Uterus (tissue), 4 donors: ENCODE measurements around the gene RAP1GDS1. TPM values are rescaled to one million over a fixed set of nuclear protein-coding genes. Genes with fewer than 3 reads are reported as not detected.
"Not testable (repeated sequence)": the region's sequence is repeated elsewhere in the genome, so short reads cannot be mapped to it uniquely, and the experiment has no call there.

ENCODE experiments used
- DNase-seq, 2 donors: peaks; one replicate each; pipeline ENCODE4 v3.0.0-alpha.2; 2019 to 2020
- H3K27ac ChIP-seq, 2 donors: fragments of 200-600 bp; sonication (generic); 1 replicate in 1 of 2; 2 replicates in 1 of 2; pipeline ENCODE4 v1.5.1; 2016 to 2018
- H3K27me3 ChIP-seq, 2 donors: fragments of 200-600 bp; sonication (generic); one replicate each; pipeline ENCODE4 v1.5.1; 2018 to 2019; ENCODE audit warnings: control low read depth in 1 of 2
- H3K36me3 ChIP-seq, 2 donors: fragments of 200-600 bp; sonication (generic); one replicate each; pipeline ENCODE4 v1.5.1; 2019; ENCODE audit warnings: control low read depth in 1 of 2
- H3K4me1 ChIP-seq, 2 donors: fragments of 200-600 bp; sonication (generic); one replicate each; pipeline ENCODE4 v1.5.1; 2018 to 2019; ENCODE audit warnings: control low read depth in 1 of 2
- H3K4me3 ChIP-seq, 2 donors: fragments of 200-600 bp; sonication (generic); 1 replicate in 1 of 2; 2 replicates in 1 of 2; pipeline ENCODE4 v1.5.1; 2018 to 2019; ENCODE audit warnings: mild to moderate bottlenecking in 1 of 2
- H3K9me3 ChIP-seq, 2 donors: fragments of 200-600 bp; sonication (generic); one replicate each; pipeline ENCODE4 v1.5.1; 2019; ENCODE audit warnings: control low read depth in 1 of 2
- POLR2A ChIP-seq, 2 donors: fragments of 450-650 bp; IDR thresholded peaks; one replicate each; pipeline ENCODE4 v1.6.1; 2016; ENCODE audit warnings: antibody characterized with exemption in 2 of 2, mild to moderate bottlenecking in 1 of 2, moderate library complexity in 1 of 2
- intact Hi-C: fragments of 100-400 bp; cut with DNase I; formaldehyde crosslinking; loops from one replicate; pipeline ENCODE4 v1.15.1; 2023; ENCODE audit warnings: low total_unique reads
- total RNA-seq, 4 donors: library from RNA; depleted of rRNA in 3 of 4; stranded (reverse); fragments of >200 nt in 3 of 4; gene quantifications; one replicate each; pipeline versions ENCODE4 v1.1.0 to v1.2.4, GENCODE V29; 2014 to 2023
- TF ChIP-seq, protein P1 (sequence below), 4 experiments: fragments of 200-600 bp in 2 of 4; fragments of 450-650 bp in 2 of 4; sonication (generic) in 2 of 4; IDR thresholded peaks; one replicate each; pipeline ENCODE4 v1.5.1; 2016 to 2019; ENCODE audit warnings: antibody characterized with exemption in 4 of 4, mild to moderate bottlenecking in 2 of 4, moderate library complexity in 1 of 4
- donor health status: DM: yes; HTN: yes; CAD: no.

The RAP1GDS1 gene
- total RNA-seq, 4 donors from 2014 or later, result 13.5 to 53.5 (median 42.0) TPM

DNA sequence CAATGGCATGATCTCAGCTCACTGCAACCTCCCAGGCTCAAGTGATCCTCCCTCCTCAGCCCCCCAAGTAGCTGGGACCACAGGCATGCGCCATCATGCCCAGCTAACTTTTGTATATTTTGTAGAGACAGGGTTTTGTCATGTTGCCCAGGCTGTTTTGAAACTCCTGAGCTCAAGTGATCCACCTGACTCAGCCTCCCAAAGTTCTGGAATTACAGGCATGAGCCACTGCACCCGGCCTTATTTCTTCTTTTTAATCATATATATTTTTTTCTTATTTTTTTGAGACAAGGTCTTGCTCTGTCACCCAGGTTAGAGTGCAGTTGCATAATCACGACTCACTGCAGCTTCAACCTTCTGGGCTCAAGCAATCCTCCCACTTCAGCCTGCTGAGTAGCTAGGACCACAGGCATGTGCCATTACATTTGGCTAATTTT is 213.2 kb downstream of the RAP1GDS1 start:
- Histone ChIP-seq H3K4me3 (no peak overlapping the region), H3K4me1 (no peaks in the 10 kb centered on the region), H3K27me3 (no peaks in the 10 kb centered on the region), H3K36me3 (no peaks in the 10 kb centered on the region), H3K9me3 (no peaks in the 10 kb centered on the region), H3K27ac (no peak overlapping the region)
- intact Hi-C loops, result no loop called here
- DNase-seq, result no peak
- TF ChIP-seq, protein P1, sequence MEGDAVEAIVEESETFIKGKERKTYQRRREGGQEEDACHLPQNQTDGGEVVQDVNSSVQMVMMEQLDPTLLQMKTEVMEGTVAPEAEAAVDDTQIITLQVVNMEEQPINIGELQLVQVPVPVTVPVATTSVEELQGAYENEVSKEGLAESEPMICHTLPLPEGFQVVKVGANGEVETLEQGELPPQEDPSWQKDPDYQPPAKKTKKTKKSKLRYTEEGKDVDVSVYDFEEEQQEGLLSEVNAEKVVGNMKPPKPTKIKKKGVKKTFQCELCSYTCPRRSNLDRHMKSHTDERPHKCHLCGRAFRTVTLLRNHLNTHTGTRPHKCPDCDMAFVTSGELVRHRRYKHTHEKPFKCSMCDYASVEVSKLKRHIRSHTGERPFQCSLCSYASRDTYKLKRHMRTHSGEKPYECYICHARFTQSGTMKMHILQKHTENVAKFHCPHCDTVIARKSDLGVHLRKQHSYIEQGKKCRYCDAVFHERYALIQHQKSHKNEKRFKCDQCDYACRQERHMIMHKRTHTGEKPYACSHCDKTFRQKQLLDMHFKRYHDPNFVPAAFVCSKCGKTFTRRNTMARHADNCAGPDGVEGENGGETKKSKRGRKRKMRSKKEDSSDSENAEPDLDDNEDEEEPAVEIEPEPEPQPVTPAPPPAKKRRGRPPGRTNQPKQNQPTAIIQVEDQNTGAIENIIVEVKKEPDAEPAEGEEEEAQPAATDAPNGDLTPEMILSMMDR (IDR thresholded peaks at IDR 0.05), result no peak

DNA sequence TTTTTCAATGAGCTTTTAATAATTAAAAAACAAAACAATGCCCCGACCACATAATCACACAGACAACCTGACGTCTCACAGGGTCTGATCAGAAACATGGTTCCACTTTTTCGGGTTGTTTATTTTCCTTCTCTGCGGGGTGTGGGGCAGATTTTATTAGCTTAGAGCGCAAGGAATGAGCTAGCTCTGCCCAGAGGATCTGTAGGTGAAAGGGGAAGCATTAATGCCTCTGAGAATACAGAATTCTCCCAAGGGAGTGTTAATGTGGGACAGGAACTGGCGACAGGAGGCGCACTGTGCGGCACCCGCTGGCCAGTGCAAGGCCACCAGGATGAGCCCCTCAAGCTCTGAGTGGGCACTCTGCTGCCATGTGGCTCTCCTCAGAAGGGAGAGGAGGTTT is 215.7 kb downstream of the RAP1GDS1 start:
- Histone ChIP-seq H3K36me3 (no peaks in the 10 kb centered on the region), H3K27ac (no peak overlapping the region), H3K9me3 (no peaks in the 10 kb centered on the region), H3K27me3 (no peaks in the 10 kb centered on the region), H3K4me3 (no peak overlapping the region), H3K4me1 (no peaks in the 10 kb centered on the region)
- intact Hi-C loops, result no loop called here
- TF ChIP-seq POLR2A (IDR thresholded peaks at IDR 0.05), result no peak
- TF ChIP-seq, protein P1 (IDR thresholded peaks at IDR 0.05), result no peak
- DNase-seq, result no peak

DNA sequence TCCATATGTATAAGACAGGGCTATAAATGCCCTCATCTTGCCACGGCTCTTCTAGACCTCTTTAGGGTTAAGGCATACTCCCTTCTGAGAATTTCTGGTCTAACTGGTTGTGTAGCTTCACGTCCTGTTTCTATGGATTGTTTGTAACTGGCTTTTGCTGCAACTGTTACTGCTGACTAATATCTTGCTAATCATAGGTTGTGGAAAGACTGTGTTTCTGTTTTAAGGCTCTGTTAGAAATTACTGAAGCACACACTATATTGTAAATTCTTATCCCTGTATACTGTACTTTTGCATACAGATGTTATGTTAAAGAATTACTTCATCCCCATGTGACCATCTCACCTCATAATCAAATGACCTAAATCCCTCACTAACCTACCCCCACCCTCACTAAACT is 218.4 kb downstream of the RAP1GDS1 start:
- not testable (repeated sequence) for DNase-seq

DNA sequence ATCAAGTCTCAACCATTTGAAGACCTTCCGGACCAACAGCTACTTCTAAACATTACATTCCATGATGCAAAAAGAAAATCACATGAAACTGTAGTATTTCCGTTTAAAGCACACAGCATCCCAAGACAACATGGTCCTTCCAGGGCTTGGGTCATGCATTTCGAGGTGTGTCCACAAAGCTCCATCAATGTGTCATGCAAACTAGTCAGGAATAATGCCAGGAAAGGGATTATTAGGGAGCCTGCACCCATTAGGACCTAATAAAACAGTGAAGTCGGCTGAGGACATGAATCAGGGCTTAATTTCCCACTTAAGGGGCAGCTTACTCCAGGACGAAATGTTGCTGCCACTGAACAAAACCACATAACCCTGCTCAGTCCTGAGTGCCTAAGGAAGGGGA is 219.4 kb downstream of the RAP1GDS1 start:
- H3K27ac ChIP-seq, result no peak overlapping the region
- no peaks in the 10 kb centered on the region for H3K36me3 ChIP-seq
- H3K27me3 ChIP-seq, result no peaks in the 10 kb centered on the region
- no peaks in the 10 kb centered on the region for H3K4me1 ChIP-seq
- H3K9me3 ChIP-seq, result no peaks in the 10 kb centered on the region
- TF ChIP-seq POLR2A (IDR thresholded peaks at IDR 0.05), result no peak
- TF ChIP-seq, protein P1 (IDR thresholded peaks at IDR 0.05), result no peak
- intact Hi-C loops, result no loop called here
- H3K4me3 ChIP-seq, result no peak overlapping the region
- no peak for DNase-seq

More for the DNA sequence above, 218.4 kb downstream of the RAP1GDS1 start:
- H3K27me3 ChIP-seq, H3K4me1 ChIP-seq, H3K27ac ChIP-seq, intact Hi-C loops, H3K36me3 ChIP-seq, H3K9me3 ChIP-seq, H3K4me3 ChIP-seq: not testable (repeated sequence)

DNA sequence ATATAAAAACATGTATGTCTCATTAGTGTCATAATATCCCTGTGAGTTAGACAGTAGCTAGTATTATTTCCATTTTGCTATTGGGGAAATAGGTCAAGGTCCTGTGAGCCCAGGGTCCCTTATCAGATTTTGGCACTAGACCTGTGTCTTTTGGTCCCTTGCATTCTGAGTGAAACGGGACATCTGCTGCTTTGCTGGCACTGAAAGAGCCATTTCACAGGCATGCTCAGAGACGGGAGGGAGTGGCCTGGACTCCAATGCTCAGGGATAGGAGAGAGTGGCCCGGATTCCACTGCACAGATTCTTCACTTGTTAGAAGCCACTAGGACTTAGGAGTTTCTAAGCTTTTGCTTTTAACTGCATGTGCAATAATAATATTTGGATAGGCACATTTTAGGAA is 220.0 kb downstream of the RAP1GDS1 start:
- H3K27ac ChIP-seq, result no peak overlapping the region

DNA sequence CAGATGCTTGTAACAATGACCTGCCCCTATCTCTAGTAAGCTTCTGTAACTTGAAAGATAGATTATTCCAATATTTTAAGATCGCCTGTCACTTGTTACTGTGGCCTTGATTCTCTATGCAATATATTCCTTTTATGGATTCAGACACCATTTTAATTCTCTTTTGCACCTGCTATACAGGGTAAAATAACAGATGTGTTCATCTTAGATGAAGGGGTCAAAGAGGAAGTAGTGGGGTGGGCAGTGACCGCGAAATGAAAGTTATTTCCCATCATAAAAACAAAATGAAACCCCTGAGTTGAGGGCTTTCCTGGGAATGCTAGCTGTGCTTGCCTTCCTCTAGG is 221.3 kb downstream of the RAP1GDS1 start:
- H3K27ac ChIP-seq, result no peak overlapping the region
- no peak for DNase-seq
- H3K4me3 ChIP-seq, result no peak overlapping the region
- H3K36me3 ChIP-seq, result no peaks in the 10 kb centered on the region
- intact Hi-C loops, result no loop called here
- TF ChIP-seq, protein P1 (IDR thresholded peaks at IDR 0.05), result no peak
- TF ChIP-seq POLR2A (IDR thresholded peaks at IDR 0.05), result no peak
- no peaks in the 10 kb centered on the region for H3K4me1 ChIP-seq
- no peaks in the 10 kb centered on the region for H3K9me3 ChIP-seq
- no peaks in the 10 kb centered on the region for H3K27me3 ChIP-seq

More for the DNA sequence above, 220.0 kb downstream of the RAP1GDS1 start:
- no peaks in the 10 kb centered on the region for H3K27me3 ChIP-seq
- intact Hi-C loops, result no loop called here
- TF ChIP-seq POLR2A (IDR thresholded peaks at IDR 0.05), result no peak
- no peak for DNase-seq
- no peaks in the 10 kb centered on the region for H3K4me1 ChIP-seq
- H3K4me3 ChIP-seq, result no peak overlapping the region
- H3K9me3 ChIP-seq, result no peaks in the 10 kb centered on the region
- H3K36me3 ChIP-seq, result no peaks in the 10 kb centered on the region
